Measurements from ENCODE around the gene EMX2. TPM values are rescaled to one million over a fixed set of nuclear protein-coding genes. Genes with fewer than 3 reads are reported as not detected.

EMX2 gene
- total RNA-seq, 1 experiment from 2014 or later = not detected

- no peak for DNase-seq (ENCODE audit: low read depth)
Measured at GRCh38 chr10:117544711-117545140, 2.2 kb downstream of the EMX2 start.

DNA sequence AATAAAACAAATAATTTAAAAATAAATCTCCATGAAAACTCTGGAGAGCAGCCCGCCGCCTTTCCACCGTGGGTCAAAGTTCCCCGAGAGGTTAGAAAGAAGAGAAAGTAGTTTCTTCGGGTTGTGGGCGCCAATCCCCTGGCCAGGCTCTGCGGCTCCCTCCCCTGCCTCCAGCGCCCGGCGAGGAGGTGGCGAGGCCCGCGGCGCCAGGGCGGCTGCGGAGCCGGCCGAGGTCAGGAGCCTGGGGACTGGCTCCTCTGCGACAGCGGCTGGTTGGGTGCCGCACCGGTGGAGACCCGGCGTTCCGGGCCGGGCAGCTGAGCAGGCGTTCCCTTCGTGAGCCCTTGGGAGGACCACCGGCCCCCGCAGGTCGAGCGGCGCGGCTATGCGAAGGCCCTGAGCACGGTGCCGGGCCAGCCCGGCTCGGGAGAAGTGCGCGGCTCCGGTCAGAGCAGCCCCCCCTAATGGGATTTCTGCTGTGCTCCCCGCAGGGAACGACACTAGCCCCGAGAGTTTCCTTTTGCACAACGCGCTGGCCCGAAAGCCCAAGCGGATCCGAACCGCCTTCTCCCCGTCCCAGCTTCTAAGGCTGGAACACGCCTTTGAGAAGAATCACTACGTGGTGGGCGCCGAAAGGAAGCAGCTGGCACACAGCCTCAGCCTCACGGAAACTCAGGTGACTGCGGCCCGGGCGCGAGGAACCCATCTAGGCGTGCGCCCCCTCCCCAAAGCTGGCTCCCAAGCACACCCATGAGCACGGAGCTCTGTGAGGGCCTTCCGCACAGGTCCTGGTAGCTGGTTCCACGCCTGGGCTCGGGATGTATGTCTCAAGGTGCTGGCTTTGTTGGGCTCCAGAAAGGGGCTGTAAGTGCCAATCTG lies 2.8 kb downstream of the EMX2 start:
- DNase-seq (ENCODE audit: low read depth) = no peak

DNA sequence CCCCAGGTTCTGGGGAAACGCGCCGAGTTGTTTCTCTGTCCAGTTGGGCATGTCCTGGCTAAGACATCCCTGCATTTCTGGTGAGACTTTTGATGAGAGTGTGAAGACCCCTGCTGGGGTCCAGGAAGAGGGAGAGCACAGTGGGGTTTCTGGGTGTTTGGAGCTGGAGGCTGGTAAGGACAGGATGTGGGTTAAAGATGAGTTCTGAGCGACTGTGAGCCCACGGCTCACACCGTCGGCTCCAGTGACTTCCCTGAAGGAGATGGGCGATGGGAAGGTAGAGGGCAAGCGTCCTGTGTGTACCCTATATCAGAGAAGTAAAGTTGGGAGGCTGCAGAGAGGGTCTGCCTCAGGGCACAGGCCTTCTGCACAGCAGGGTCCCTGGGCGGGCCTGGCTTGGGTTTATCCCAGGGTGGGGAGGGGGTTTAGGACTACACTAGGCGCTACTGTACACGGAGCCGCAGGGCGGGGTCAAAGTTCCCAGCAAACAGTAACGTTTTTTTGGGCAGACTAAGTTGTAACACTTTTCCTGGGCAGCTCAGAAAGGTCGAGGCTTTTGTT lies 3.6 kb downstream of the EMX2 start:
- DNase-seq (ENCODE audit: low read depth) = no peak

DNA sequence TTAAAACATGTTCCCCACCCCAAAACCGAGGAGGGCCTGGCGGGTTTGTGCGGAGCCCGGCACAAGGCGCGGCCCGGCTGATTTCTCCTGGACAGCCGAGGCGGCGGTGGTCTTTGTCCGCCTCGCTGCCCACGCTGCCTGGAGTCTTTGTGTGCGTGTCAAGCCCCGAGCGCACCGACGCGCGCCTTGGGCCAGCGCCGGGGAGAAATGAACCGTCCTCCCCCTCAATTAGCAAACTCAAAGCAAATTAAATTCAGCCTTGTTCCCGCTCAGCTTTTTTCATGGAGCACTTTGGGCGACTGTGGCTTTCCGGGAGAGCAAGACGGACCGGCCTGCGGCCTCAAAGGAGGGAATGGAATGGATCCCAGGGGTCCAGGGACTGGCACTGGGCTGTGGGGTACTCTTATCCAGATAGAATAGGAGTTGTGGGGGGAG lies 4.1 kb downstream of the EMX2 start:
- DNase-seq (ENCODE audit: low read depth) = no peak

DNA sequence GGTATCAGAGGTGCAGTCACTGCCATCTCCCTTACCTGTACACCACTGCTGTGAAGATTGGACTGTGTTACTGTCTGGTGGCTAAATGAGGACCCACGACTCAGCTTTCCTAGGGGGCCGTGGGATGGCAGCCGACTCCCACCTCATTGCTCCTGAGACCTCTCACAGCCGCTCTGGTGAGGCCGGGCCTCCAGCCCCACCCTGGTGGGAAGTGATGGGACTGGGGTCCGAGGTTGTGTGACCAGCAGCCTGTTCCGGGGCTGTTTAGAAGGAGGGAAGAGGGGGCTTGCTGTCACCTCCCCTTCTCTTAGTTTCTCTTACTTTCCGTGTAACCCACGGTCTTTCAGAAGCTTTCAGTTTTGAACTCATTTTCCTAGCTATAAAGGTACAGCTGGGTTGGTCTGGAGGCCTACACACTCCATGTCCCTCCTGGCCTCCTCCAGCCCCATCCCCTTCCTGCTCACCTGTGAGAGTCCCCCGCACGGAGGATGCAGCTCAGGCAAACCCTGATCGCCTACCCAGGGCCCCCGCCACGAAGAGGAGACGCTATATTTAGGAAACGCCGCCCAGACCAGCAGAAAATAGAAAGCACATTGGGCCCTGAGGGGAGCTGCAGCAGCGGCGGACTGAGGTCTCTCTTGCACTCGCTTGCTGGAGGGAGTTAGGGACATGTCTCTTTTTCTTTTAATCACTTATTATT lies 4.6 kb downstream of the EMX2 start:
- DNase-seq (ENCODE audit: low read depth) = no peak

- DNase-seq (ENCODE audit: low read depth) = no peak
Measured at GRCh38 chr10:117547716-117548668, 5.4 kb downstream of the EMX2 start.

- no peak for DNase-seq (ENCODE audit: low read depth)
Measured at GRCh38 chr10:117549100-117549585, 6.6 kb downstream of the EMX2 start.

GRCh38 chr10:117550076-117550475 lies 7.5 kb downstream of the EMX2 start:
- DNase-seq (ENCODE audit: low read depth) = no peak

DNA sequence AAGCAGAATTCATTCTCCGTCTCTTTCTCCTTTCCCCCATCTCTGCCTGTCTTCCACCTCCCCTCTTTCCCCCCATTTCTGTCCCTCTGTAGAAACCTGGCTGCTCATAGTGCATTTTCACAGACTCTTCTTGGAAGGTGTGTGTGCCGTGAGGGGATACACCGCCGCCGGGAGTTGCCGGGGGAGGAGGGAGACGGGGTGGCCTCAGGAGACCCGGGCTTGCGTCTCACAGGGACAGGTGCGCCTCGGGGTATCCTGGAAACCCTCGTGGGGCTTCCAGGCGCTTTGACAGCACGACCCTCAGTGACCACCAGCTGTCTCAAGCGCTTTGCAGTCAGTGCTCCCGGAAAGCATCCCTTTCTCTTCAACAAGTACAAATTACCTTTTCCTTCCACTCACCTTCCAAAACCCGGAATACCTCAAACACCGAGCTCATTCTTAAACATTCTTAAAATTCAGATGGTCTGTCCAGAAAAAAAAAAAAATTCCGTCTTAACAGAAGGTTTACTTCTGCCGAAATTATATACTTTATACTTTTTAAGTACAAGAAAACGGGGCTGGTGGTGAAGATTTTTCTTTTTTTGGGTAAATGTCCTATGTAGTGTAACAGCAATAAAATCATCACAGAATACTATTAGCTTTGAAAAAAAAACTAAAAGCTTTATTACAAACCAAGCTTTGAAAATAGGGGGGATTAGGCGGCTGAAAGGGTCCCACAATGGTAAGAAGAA lies 8.2 kb downstream of the EMX2 start:
- DNase-seq (ENCODE audit: low read depth) = no peak

DNA sequence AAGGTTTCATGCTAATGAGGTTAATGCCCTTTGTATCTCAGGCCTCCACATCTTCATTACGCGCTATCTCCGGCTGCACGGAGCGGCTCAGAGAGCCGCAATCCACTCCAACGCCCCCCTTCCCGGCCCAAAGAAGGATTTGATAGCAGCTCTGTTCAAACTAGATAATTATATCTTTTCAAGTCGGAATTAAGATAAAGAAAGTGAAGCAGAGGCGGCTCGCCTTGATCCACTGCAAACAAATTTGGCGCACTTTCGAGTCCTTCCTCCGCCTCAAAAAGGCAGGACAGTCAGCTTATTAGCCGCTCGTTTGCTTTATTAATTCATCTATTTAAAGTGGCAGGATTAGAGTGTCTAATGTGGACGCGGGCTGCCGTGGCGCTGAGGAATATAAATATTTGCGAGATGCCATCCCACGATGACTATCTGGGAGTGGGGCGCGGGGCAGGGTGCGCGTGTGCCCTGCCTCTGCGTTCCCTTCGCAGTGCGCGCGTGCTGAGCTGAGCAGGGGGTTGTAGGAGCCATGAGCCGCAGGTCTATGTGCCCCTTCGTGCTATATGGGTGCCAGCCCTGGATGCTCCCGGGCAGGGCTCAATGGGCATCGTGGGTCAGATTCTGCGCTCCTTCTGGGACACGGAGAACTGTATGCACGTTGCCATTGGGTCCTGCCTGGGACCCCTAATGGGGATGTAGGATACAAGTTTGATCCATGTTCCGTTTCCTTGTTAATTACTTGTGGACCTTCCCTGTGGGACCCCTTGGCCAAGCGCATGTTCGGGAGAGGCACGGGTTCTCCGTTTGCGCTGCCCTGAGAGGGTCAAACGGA lies 9.0 kb downstream of the EMX2 start:
- DNase-seq (ENCODE audit: low read depth) = no peak

GRCh38 chr10:117552156-117552631 lies 9.6 kb downstream of the EMX2 start:
- no peak for DNase-seq (ENCODE audit: low read depth)

GRCh38 chr10:117552701-117553141 lies 10.2 kb downstream of the EMX2 start:
- DNase-seq (ENCODE audit: low read depth) = no peak

DNA sequence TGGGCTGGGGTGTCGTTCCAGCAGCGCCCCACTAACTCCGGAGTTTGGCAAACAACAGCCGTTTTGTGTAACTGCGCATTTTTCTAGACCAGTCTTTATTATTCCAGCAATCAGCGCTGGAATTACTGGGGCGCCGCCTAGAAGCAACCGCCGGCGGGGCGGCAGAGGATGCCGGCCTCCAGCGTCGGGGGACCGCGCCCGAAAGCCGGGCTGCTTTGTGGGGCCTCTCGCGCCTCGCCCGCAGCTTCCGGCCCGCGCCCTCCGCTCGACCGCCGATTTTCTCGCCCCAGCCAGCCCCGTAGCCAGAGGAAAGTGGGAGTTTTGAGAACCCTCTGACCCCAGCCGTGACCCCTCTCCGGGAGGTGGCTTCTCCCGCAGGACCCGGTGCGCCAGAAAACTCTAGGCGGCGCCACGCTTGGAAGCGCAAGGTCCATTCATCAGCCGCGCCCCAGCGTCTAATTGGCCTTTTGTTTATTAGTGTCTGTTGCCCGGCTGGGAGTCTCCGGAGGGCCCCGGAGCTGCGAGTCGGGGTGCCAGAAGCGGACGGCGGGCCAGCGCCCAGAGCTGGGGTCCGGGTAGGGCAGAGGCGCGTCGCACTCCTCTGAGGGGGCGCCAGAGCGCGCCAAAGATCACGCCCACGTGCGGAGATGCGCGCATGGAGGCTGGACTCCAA lies 10.7 kb downstream of the EMX2 start:
- no peak for DNase-seq (ENCODE audit: low read depth)

- no peak for DNase-seq (ENCODE audit: low read depth)
Measured at GRCh38 chr10:117553815-117554172, 11.2 kb downstream of the EMX2 start.

DNA sequence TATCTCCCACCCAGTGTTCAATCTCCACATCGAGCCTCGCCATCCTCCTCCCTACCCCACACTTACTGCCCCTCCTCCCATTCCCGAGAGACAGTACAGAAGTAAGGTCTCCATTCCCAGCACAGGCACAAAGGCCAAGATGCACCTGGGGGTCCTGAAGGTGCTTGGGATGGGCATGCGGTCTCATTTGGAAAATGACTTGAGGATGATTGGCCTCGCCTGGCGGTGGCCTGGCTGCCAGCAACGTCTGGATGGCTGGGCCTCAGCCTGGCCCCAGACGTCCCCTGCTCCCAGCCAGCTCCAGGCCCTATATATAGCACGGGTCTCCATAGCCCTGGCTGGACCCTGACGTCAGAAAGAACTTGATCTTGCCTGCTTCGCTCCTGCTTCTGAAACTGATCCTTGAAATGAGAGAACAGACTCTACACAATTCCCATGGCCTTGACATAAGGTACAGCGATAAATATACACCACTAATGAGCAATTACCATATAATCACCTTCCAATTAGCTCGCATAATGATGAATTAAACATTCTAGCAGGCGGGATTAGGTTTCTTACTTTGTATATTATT lies 11.8 kb downstream of the EMX2 start:
- DNase-seq (ENCODE audit: low read depth) = no peak

GRCh38 chr10:117555017-117555416 lies 12.5 kb downstream of the EMX2 start:
- no peak for DNase-seq (ENCODE audit: low read depth)

DNA sequence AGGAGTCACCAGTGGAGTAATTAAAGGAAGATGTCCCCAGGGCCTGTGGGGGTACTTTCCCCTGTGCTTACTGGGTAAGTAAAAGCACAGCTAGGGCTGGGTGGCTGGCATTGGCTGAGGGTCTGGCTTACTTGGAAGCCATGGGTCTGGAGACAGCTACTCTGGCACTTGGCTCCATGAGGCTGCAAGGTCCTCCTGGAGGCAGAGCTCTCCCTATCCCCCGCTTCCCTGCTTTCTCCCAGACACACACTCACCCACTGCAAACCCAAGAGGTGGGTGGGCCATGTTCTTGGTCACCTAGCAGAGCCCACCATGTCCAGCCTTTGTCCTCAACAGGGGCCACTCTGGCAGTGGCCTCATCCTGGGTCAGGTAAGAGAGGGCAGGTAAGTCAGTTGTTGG lies 13.3 kb downstream of the EMX2 start:
- DNase-seq (ENCODE audit: low read depth) = no peak

DNA sequence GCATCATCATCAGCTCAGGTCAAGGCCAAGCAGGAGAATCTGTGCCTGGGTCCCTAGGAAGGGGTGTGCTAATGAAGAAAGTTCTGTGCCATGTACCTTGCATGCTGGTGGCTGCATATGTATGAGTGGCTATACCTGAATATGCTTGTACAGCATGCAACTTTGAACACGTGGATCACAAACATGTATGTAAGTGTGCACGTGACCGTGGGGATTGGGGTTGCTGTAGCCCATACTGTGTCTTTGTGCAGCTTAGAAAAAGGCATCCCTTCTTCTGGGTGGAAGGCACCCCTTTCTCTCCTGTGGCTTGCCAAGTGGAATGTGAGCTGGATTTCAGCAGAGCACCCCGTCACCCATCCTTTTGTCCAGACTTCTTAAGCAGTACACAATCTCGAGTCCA lies 13.8 kb downstream of the EMX2 start:
- DNase-seq (ENCODE audit: low read depth) = no peak

GRCh38 chr10:117559712-117560111 lies 17.2 kb downstream of the EMX2 start:
- DNase-seq (ENCODE audit: low read depth) = no peak
